GM18867 (cell line): ENCODE results near the gene TEX47.

Source experiments
- ATAC-seq: cut with Tn5 transposase; IDR thresholded peaks from one replicate; pipeline ENCODE4 v1.9.1; 2021; ENCODE audit warnings: mild to moderate bottlenecking, moderate library complexity; ENCODE audit not compliant: unreplicated experiment

Gene TEX47

GRCh38 chr7:88756802-88757201 lies 38.7 kb downstream of the TEX47 start:
- ATAC-seq = no peak

GRCh38 chr7:88746126-88746525 lies 49.4 kb downstream of the TEX47 start:
- ATAC-seq = no peak
